Activated CD8-positive, alpha-beta T cell treated with anti-CD3 and anti-CD28 coated beads for 36 hours (primary cell): ENCODE measurements around the gene UBE2G2. TPM values are rescaled to one million over a fixed set of nuclear protein-coding genes. Genes with fewer than 3 reads are reported as not detected.

ENCODE experiments used
- ATAC-seq: fragments of 200-7000 bp; cut with Tn5 transposase; one replicate; pipeline ENCODE4 v1.10.0; 2021; ENCODE audit warnings: mild to moderate bottlenecking, moderate library complexity
- CTCF ChIA-PET: fragments of 350-600 bp; sonication (Branson Sonifier 250); formaldehyde crosslinking; loops from one replicate; lab custom pipeline; 2021; ENCODE audit warnings: antibody characterized with exemption; lab: Charles Lee
- POLR2A ChIA-PET: fragments of 350-600 bp; sonication (Branson Sonifier 250); formaldehyde crosslinking; loops from one replicate; lab custom pipeline; 2021; ENCODE audit warnings: antibody characterized with exemption; lab: Charles Lee
- DNase-seq: peaks from one replicate; pipeline ENCODE4 v3.0.0-alpha.2; 2020
- H3K27ac Mint-ChIP-seq: one replicate; pipeline ENCODE4 v1.8.0; 2021; ENCODE audit warnings: mild to moderate bottlenecking, mixed read lengths
- H3K27me3 Mint-ChIP-seq: one replicate; pipeline ENCODE4 v1.8.0; 2021; ENCODE audit warnings: mixed read lengths
- H3K36me3 Mint-ChIP-seq: one replicate; pipeline ENCODE4 v1.8.0; 2021; ENCODE audit warnings: low read depth, mixed read lengths
- H3K4me1 Mint-ChIP-seq: one replicate; pipeline ENCODE4 v1.8.0; 2021; ENCODE audit warnings: low read depth, mixed read lengths
- H3K4me3 Mint-ChIP-seq: one replicate; pipeline ENCODE4 v1.8.0; 2021; ENCODE audit warnings: mild to moderate bottlenecking, moderate library complexity, mixed read lengths
- H3K9me3 Mint-ChIP-seq: one replicate; pipeline ENCODE4 v1.8.0; 2021; ENCODE audit warnings: mixed read lengths
- CTCF ChIP-seq: fragments of 200-600 bp; IDR thresholded peaks from one replicate; pipeline ENCODE4 v1.8.0; 2022; ENCODE audit warnings: antibody characterized with exemption, mild to moderate bottlenecking
- intact Hi-C: fragments of 100-400 bp; cut with micrococcal nuclease; formaldehyde crosslinking; loops from one replicate; pipeline ENCODE4 v1.10.0; 2022
- total RNA-seq, 2 experiments: library from RNA; stranded (reverse); gene quantifications; one replicate each; pipeline ENCODE4 v1.2.3, GENCODE V29; 2021

UBE2G2 gene
- total RNA-seq, 2 experiments from 2014 or later, result 113 to 115 TPM

GRCh38 chr21:44732263-44732662 lies 69.4 kb downstream of the UBE2G2 start:
- Mint-ChIP-seq H3K4me3 (no peak overlapping the region), H3K27me3 (peaks cover 3% of the 10 kb centered on the region), H3K36me3 (no peaks in the 10 kb centered on the region), H3K9me3 (no peaks in the 10 kb centered on the region), H3K27ac (no peak overlapping the region), H3K4me1 (no peaks in the 10 kb centered on the region)
- ChIA-PET POLR2A (no interaction called here), CTCF (no interaction called here)
- DNase-seq (no peak), ATAC-seq (no peak)
- no peak for TF ChIP-seq CTCF
- intact Hi-C loops, result no loop called here

- DNase-seq (no peak), ATAC-seq (no peak)
- Mint-ChIP-seq H3K36me3 (no peaks in the 10 kb centered on the region), H3K4me1 (no peaks in the 10 kb centered on the region), H3K27ac (no peak overlapping the region), H3K27me3 (peaks cover 3% of the 10 kb centered on the region), H3K4me3 (no peak overlapping the region), H3K9me3 (no peaks in the 10 kb centered on the region)
- ChIA-PET POLR2A (no interaction called here), CTCF (interaction anchor here (2.2 kb wide), 1 partner anchor 12 kb away, joined by 9 read pairs; no protein-coding TSS in a partner anchor)
- no peak for TF ChIP-seq CTCF
- intact Hi-C loops, result no loop called here
Measured at GRCh38 chr21:44730951-44731579, 70.6 kb downstream of the UBE2G2 start.

GRCh38 chr21:44730028-44730395 lies 71.6 kb downstream of the UBE2G2 start:
- no peaks in the 10 kb centered on the region for H3K4me1 Mint-ChIP-seq
- intact Hi-C loops, result no loop called here
- no peak for TF ChIP-seq CTCF
- POLR2A ChIA-PET, result no interaction called here
- ATAC-seq, result no peak
- H3K9me3 Mint-ChIP-seq, result no peaks in the 10 kb centered on the region
- no peak for DNase-seq
- H3K36me3 Mint-ChIP-seq, result no peaks in the 10 kb centered on the region
- CTCF ChIA-PET, result interaction anchor here (2.2 kb wide), 1 partner anchor 13 kb away, joined by 9 read pairs; no protein-coding TSS in a partner anchor
- no peak overlapping the region for H3K27ac Mint-ChIP-seq
- H3K4me3 Mint-ChIP-seq, result no peak overlapping the region
- H3K27me3 Mint-ChIP-seq, result peaks cover 3% of the 10 kb centered on the region

GRCh38 chr21:44729336-44730027 lies 72.1 kb downstream of the UBE2G2 start:
- Mint-ChIP-seq H3K4me1 (no peaks in the 10 kb centered on the region), H3K9me3 (no peaks in the 10 kb centered on the region), H3K27me3 (peaks cover 3% of the 10 kb centered on the region), H3K4me3 (no peak overlapping the region), H3K27ac (no peak overlapping the region), H3K36me3 (no peaks in the 10 kb centered on the region)
- DNase-seq (no peak), ATAC-seq (no peak)
- ChIA-PET CTCF (interaction anchor here (2.2 kb wide), 1 partner anchor 13 kb away, joined by 9 read pairs; no protein-coding TSS in a partner anchor), POLR2A (interaction anchor here (0.7 kb wide), 1 partner anchor 235 kb away, joined by 3 read pairs; no protein-coding TSS in a partner anchor)
- no peak for TF ChIP-seq CTCF
- intact Hi-C loops, result no loop called here

- CTCF ChIA-PET, result interaction anchor here (2.2 kb wide), 1 partner anchor 14 kb away, joined by 9 read pairs; no protein-coding TSS in a partner anchor
- DNase-seq (no peak), ATAC-seq (no peak)
- intact Hi-C loops, result no loop called here
- Mint-ChIP-seq H3K27me3 (peaks cover 5% of the 10 kb centered on the region), H3K4me1 (peaks cover 3% of the 10 kb centered on the region), H3K4me3 (no peak overlapping the region), H3K36me3 (no peaks in the 10 kb centered on the region), H3K27ac (no peak overlapping the region), H3K9me3 (no peaks in the 10 kb centered on the region)
- no peak for TF ChIP-seq CTCF
- POLR2A ChIA-PET, result interaction anchor here (0.7 kb wide), 1 partner anchor 234 kb away, joined by 3 read pairs; no protein-coding TSS in a partner anchor
Measured at GRCh38 chr21:44728716-44729115, 72.9 kb downstream of the UBE2G2 start.
